Uterus (tissue), 4 donors: ENCODE results near the gene ELMO2. TPM values are rescaled to one million over a fixed set of nuclear protein-coding genes. Genes with fewer than 3 reads are reported as not detected.

Source experiments
- DNase-seq, 2 donors: peaks; one replicate each; pipeline ENCODE4 v3.0.0-alpha.2; 2019 to 2020
- H3K27ac ChIP-seq, 2 donors: fragments of 200-600 bp; sonication (generic); 1 replicate in 1 of 2; 2 replicates in 1 of 2; pipeline ENCODE4 v1.5.1; 2016 to 2018
- H3K27me3 ChIP-seq, 2 donors: fragments of 200-600 bp; sonication (generic); one replicate each; pipeline ENCODE4 v1.5.1; 2018 to 2019; ENCODE audit warnings: control low read depth in 1 of 2
- H3K36me3 ChIP-seq, 2 donors: fragments of 200-600 bp; sonication (generic); one replicate each; pipeline ENCODE4 v1.5.1; 2019; ENCODE audit warnings: control low read depth in 1 of 2
- H3K4me1 ChIP-seq, 2 donors: fragments of 200-600 bp; sonication (generic); one replicate each; pipeline ENCODE4 v1.5.1; 2018 to 2019; ENCODE audit warnings: control low read depth in 1 of 2
- H3K4me3 ChIP-seq, 2 donors: fragments of 200-600 bp; sonication (generic); 1 replicate in 1 of 2; 2 replicates in 1 of 2; pipeline ENCODE4 v1.5.1; 2018 to 2019; ENCODE audit warnings: mild to moderate bottlenecking in 1 of 2
- H3K9me3 ChIP-seq, 2 donors: fragments of 200-600 bp; sonication (generic); one replicate each; pipeline ENCODE4 v1.5.1; 2019; ENCODE audit warnings: control low read depth in 1 of 2
- POLR2A ChIP-seq, 2 donors: fragments of 450-650 bp; IDR thresholded peaks; one replicate each; pipeline ENCODE4 v1.6.1; 2016; ENCODE audit warnings: antibody characterized with exemption in 2 of 2, mild to moderate bottlenecking in 1 of 2, moderate library complexity in 1 of 2
- intact Hi-C: fragments of 100-400 bp; cut with DNase I; formaldehyde crosslinking; loops from one replicate; pipeline ENCODE4 v1.15.1; 2023; ENCODE audit warnings: low total_unique reads
- total RNA-seq, 4 donors: library from RNA; depleted of rRNA in 3 of 4; stranded (reverse); fragments of >200 nt in 3 of 4; gene quantifications; one replicate each; pipeline versions ENCODE4 v1.1.0 to v1.2.4, GENCODE V29; 2014 to 2023
- TF ChIP-seq, protein P1 (sequence below), 4 experiments: fragments of 200-600 bp in 2 of 4; fragments of 450-650 bp in 2 of 4; sonication (generic) in 2 of 4; IDR thresholded peaks; one replicate each; pipeline ENCODE4 v1.5.1; 2016 to 2019; ENCODE audit warnings: antibody characterized with exemption in 4 of 4, mild to moderate bottlenecking in 2 of 4, moderate library complexity in 1 of 4
- donor health status: DM: yes; HTN: yes; CAD: no.

The ELMO2 gene
- total RNA-seq, 4 donors from 2014 or later = 18.5 to 112 (median 57.2) TPM

DNA sequence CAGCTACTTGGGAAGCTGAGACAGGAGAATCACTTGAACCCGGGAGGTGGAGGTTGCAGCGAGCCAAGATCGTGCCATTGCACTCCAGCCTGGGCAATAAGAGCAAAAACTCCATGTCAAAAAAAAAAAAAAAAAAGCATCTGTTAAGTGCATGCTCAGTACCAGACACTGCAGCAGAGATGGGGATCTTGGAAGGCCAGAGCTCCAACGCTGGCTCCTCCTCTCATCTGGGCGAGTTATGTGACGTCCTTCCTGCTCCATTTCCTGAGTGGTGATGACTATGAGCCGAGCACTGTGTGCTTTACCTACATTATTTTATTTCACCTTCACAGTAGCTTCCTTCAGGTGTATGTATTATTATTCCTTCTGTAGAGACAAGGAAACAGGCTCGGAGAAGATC is 59.6 kb downstream of the ELMO2 start:
- intact Hi-C loops = no loop called here

GRCh38 chr20:46344488-46345162 is 61.8 kb downstream of the ELMO2 start:
- DNase-seq = no peak
- H3K4me1 ChIP-seq = no peaks in the 10 kb centered on the region

More for the DNA sequence above, 59.6 kb downstream of the ELMO2 start:
- DNase-seq = no peak
- no peaks in the 10 kb centered on the region for H3K9me3 ChIP-seq
- H3K4me1 ChIP-seq = no peaks in the 10 kb centered on the region
- H3K27me3 ChIP-seq = peaks cover 0 to 8% of the 10 kb centered on the region in 2 donors
- no peaks in the 10 kb centered on the region for H3K36me3 ChIP-seq
- H3K27ac ChIP-seq = no peak overlapping the region
- no peak overlapping the region for H3K4me3 ChIP-seq
- no peak for TF ChIP-seq POLR2A (IDR thresholded peaks at IDR 0.05)
- TF ChIP-seq, protein P1, sequence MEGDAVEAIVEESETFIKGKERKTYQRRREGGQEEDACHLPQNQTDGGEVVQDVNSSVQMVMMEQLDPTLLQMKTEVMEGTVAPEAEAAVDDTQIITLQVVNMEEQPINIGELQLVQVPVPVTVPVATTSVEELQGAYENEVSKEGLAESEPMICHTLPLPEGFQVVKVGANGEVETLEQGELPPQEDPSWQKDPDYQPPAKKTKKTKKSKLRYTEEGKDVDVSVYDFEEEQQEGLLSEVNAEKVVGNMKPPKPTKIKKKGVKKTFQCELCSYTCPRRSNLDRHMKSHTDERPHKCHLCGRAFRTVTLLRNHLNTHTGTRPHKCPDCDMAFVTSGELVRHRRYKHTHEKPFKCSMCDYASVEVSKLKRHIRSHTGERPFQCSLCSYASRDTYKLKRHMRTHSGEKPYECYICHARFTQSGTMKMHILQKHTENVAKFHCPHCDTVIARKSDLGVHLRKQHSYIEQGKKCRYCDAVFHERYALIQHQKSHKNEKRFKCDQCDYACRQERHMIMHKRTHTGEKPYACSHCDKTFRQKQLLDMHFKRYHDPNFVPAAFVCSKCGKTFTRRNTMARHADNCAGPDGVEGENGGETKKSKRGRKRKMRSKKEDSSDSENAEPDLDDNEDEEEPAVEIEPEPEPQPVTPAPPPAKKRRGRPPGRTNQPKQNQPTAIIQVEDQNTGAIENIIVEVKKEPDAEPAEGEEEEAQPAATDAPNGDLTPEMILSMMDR (IDR thresholded peaks at IDR 0.05) = no peak

DNA sequence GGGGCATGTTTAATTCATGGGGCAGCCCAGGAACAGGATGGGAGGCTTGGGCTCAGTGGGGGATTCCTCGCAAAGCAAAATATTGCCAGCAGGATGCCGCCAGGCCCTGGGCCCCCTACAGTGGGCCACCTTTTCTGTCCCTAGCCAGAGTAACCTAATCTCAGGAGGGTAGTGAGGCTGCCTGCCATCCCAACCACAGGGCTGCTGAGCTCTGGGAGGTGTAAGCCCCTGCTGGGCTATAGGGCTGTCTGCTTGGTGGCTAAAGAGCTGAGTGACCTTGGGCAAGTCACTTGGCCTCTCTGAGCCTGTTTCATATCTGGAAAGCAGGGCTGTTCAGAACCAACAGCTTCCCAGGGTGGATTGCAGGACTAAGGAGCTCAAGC is 62.4 kb downstream of the ELMO2 start:
- Histone ChIP-seq H3K4me1 (no peaks in the 10 kb centered on the region), H3K9me3 (no peaks in the 10 kb centered on the region), H3K27me3 (peaks cover 0 to 33% of the 10 kb centered on the region in 2 donors), H3K36me3 (no peaks in the 10 kb centered on the region), H3K27ac (no peak overlapping the region), H3K4me3 (no peak overlapping the region)
- intact Hi-C loops = no loop called here
- DNase-seq = no peak
- TF ChIP-seq, protein P1 (IDR thresholded peaks at IDR 0.05) = no peak
- no peak for TF ChIP-seq POLR2A (IDR thresholded peaks at IDR 0.05)

More at GRCh38 chr20:46344488-46345162, 61.8 kb downstream of the ELMO2 start:
- H3K27me3 ChIP-seq = peaks cover 0 to 26% of the 10 kb centered on the region in 2 donors
- no peak overlapping the region for H3K4me3 ChIP-seq
- H3K36me3 ChIP-seq = no peaks in the 10 kb centered on the region
- H3K9me3 ChIP-seq = no peaks in the 10 kb centered on the region
- TF ChIP-seq, protein P1 (IDR thresholded peaks at IDR 0.05) = no peak
- no peak for TF ChIP-seq POLR2A (IDR thresholded peaks at IDR 0.05)
- intact Hi-C loops = no loop called here
- H3K27ac ChIP-seq = no peak overlapping the region

DNA sequence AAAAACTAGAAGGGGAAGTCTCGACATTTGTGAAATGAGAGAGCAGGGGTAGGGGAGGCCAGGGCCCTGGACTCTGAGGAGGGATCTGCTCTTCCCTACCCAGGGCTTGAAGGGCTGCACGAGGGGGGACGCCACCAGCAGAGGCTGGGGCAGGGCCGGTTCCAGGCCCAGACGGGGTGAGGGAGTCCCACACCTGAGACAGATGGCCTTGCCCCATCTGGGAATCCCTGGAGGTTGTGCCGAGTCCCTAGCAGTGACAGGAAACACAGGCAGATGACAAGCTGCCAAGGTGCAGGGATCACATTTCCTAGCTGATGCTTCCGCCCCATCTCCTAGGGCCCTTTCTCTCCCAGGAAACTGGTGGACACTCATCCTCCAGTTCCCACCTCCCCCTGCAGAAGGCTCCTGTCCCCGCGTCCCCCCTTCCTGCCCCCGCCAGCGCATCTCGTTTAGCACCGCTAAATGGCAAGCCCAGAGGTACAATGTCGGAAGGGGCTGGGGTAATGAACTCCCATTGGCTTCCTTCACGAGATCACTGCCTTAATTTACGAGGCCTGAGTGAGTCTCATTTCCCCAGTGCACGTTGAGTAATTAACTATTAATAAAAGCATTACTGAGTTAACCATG is 63.0 kb downstream of the ELMO2 start:
- peaks cover 0 to 35% of the 10 kb centered on the region in 2 donors for H3K27me3 ChIP-seq
- DNase-seq = no peak
- no peaks in the 10 kb centered on the region for H3K4me1 ChIP-seq
- TF ChIP-seq POLR2A (IDR thresholded peaks at IDR 0.05) = no peak
- TF ChIP-seq, protein P1 (IDR thresholded peaks at IDR 0.05) = no peak
- intact Hi-C loops = no loop called here
- H3K9me3 ChIP-seq = no peaks in the 10 kb centered on the region
- H3K36me3 ChIP-seq = no peaks in the 10 kb centered on the region
- no peak overlapping the region for H3K27ac ChIP-seq
- H3K4me3 ChIP-seq = no peak overlapping the region
